Activated naive CD8-positive, alpha-beta T cell treated with anti-CD3 and anti-CD28 coated beads, Interleukin-2, amount 50 U/mL, for 24 hours (primary cell): ENCODE results near the gene TMEM266.
"Not testable (repeated sequence)": the region's sequence is repeated elsewhere in the genome, so short reads cannot be mapped to it uniquely, and the experiment has no call there.

ENCODE experiments used
- ATAC-seq: fragments of 150-1000 bp; cut with Tn5 transposase; one replicate; pipeline ENCODE4 v1.10.0; 2021
- DNase-seq: peaks from one replicate; pipeline ENCODE4 v3.0.0; 2021
- H3K27ac Mint-ChIP-seq: one replicate; pipeline ENCODE4 v1.8.0; 2021; ENCODE audit warnings: mild to moderate bottlenecking, mixed read lengths
- H3K27me3 Mint-ChIP-seq: one replicate; pipeline ENCODE4 v1.8.0; 2021; ENCODE audit warnings: mixed read lengths
- H3K36me3 Mint-ChIP-seq: one replicate; pipeline ENCODE4 v1.8.0; 2021; ENCODE audit warnings: low read depth, mixed read lengths
- H3K4me1 Mint-ChIP-seq: one replicate; pipeline ENCODE4 v1.8.0; 2021; ENCODE audit warnings: mixed read lengths
- H3K4me3 Mint-ChIP-seq: one replicate; pipeline ENCODE4 v1.8.0; 2021; ENCODE audit warnings: mild to moderate bottlenecking, moderate library complexity, mixed read lengths
- H3K9me3 Mint-ChIP-seq: one replicate; pipeline ENCODE4 v1.8.0; 2021; ENCODE audit warnings: mixed read lengths

Gene TMEM266

DNA sequence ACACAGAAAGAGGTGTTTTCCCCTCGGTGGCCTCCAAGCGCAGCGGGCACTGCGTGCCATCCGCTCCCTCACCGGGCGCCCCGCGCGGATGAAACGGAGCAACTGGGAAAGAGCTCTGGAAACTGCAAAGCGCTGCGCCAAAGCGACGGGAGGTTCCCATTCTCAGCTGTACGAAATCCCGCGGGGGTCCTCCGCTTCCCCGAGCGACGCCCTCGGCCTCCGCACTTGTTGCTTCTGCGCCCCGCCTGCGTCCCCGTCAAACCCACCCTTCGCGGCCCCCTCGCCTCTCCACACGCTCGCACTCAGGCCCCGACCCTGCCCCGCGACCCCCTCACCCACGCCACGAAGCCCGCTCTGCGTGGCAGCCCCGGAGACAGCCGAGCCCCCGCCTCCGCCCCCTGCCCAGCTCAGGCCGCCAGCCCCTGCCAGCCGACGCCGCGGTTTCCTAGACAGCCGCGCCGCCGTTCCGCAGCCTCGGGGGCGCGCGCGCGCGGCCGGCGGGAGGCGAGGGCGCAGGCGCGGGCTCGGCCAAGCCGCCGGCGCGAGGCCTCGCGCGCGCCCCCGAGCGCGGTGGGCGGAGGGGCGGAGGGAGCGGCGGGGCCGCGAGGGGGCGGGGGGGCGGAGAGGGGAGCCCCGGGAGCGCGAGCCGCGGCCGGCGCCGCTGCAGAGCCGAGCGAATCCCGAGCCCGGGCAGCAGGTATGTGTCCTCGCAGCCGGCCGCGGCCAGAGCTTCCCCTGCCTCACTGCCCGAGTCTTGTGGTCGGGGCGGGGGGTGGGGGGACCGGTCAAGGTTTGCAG, at the start of gene TMEM266:
TMEM266 (plus strand) TSS at position 666 of the 798 bp plus-strand sequence. CDS start 74,279 bp downstream, outside the sequence.
- no peaks in the 10 kb centered on the region for H3K36me3 Mint-ChIP-seq
- H3K4me1 Mint-ChIP-seq, result peaks cover 48% of the 10 kb centered on the region
- peak within 1 kb of the TSS; percentile 75 for H3K4me3 Mint-ChIP-seq
- H3K27me3 Mint-ChIP-seq, result peaks cover 57% of the 10 kb centered on the region
- DNase-seq (peak; percentile 39), ATAC-seq (no peak)
- no peaks in the 10 kb centered on the region for H3K9me3 Mint-ChIP-seq
- H3K27ac Mint-ChIP-seq, result peak within 1 kb of the TSS; percentile 17

DNA sequence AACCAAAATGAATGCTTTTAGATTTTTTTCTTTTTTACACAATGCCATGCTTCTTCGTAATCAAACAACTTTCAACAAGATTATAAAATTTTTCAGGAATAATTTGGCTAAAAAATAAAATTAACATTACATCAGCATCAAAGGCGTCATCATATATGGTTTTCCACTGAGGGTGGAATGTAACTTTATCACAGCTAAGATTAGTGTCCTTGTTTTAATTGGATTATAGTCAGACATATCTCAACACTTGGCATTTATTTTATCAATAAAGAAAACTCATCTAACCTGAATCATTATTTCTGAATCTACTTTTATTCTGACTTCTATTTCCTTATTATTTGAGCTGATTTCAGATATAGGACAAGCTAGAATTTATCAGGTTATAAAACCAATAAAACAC, 49.2 kb upstream of the TMEM266 start:
- Mint-ChIP-seq H3K27ac (no peak overlapping the region), H3K9me3 (no peaks in the 10 kb centered on the region), H3K36me3 (no peaks in the 10 kb centered on the region), H3K27me3 (peaks cover 35% of the 10 kb centered on the region), H3K4me1 (peaks cover 2% of the 10 kb centered on the region), H3K4me3 (no peak overlapping the region)
- DNase-seq (no peak), ATAC-seq (no peak)

- ATAC-seq (no peak), DNase-seq (no peak)
- Mint-ChIP-seq H3K27ac (no peak within 1 kb of the TSS), H3K4me3 (no peak within 1 kb of the TSS), H3K36me3 (peaks cover 2% of the 10 kb centered on the region), H3K27me3 (peaks cover 44% of the 10 kb centered on the region), H3K4me1 (peaks cover 2% of the 10 kb centered on the region), H3K9me3 (peaks cover 9% of the 10 kb centered on the region)
Observed at GRCh38 chr15:76011627-76012551, 47.9 kb upstream of the TMEM266 start, which contains the start of gene NRG4. TSS of gene NRG4 (minus strand) at chr15:76012424. CDS start at chr15:76011230, 1,194 bp downstream.

DNA sequence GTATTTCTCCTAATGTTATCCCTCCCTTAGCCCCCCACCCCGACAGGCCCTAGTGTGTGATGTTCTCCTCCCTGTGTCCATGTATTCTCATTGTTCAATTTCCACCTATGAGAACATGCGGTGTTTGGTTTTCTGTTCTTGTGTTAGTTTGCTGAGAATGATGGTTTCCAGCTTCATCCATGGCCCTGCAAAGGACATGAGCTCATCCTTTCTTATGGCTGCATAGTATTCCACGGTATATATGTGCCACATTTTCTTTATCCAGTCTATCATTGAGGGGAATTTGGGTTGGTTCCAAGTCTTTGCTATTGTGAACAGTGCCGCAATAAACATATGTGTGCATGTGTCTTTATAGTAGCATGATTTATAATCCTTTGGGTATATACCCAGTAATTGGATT, 46.3 kb upstream of the TMEM266 start:
- not testable (repeated sequence) for ATAC-seq, DNase-seq, H3K27ac Mint-ChIP-seq, H3K4me1 Mint-ChIP-seq, H3K4me3 Mint-ChIP-seq, H3K36me3 Mint-ChIP-seq
- peaks cover 47% of the 10 kb centered on the region for H3K27me3 Mint-ChIP-seq
- H3K9me3 Mint-ChIP-seq, result peaks cover 18% of the 10 kb centered on the region

GRCh38 chr15:76024021-76024768, 35.6 kb upstream of the TMEM266 start:
- DNase-seq (no peak), ATAC-seq (no peak)
- H3K9me3 Mint-ChIP-seq, result peaks cover 16% of the 10 kb centered on the region
- H3K4me3 Mint-ChIP-seq, result no peak overlapping the region
- H3K36me3 Mint-ChIP-seq, result peaks cover 6% of the 10 kb centered on the region
- no peaks in the 10 kb centered on the region for H3K4me1 Mint-ChIP-seq
- peaks cover 12% of the 10 kb centered on the region for H3K27me3 Mint-ChIP-seq
- no peak overlapping the region for H3K27ac Mint-ChIP-seq

DNA sequence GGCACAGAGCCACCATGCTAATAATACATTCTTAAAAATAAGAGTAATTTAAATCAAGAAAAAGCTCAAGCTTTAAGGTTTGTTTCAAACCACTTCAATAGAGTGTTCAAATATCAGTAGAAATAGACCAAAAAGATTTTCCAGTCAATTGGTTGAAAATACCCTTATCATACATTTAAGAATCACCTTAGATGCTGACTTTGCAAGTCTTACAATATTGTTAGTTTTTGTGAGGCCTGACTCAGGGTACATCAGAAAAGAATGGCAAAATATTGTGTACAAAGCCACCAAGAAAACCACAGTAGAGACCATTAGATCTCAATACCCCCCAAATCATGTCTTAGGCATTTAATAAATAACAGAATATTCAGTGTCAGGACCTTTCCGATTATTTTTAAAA, 27.7 kb upstream of the TMEM266 start:
- no peak for ATAC-seq
- H3K27ac Mint-ChIP-seq, result no peak overlapping the region
- no peaks in the 10 kb centered on the region for H3K4me1 Mint-ChIP-seq
- H3K27me3 Mint-ChIP-seq, result peaks cover 5% of the 10 kb centered on the region
- DNase-seq, result no peak
- H3K36me3 Mint-ChIP-seq, result no peaks in the 10 kb centered on the region
- no peaks in the 10 kb centered on the region for H3K9me3 Mint-ChIP-seq
- H3K4me3 Mint-ChIP-seq, result no peak overlapping the region

GRCh38 chr15:76033438-76033837, 26.3 kb upstream of the TMEM266 start:
- no peak overlapping the region for H3K27ac Mint-ChIP-seq
- DNase-seq, result no peak
- no peaks in the 10 kb centered on the region for H3K36me3 Mint-ChIP-seq
- ATAC-seq, result no peak
- H3K9me3 Mint-ChIP-seq, result no peaks in the 10 kb centered on the region
- no peaks in the 10 kb centered on the region for H3K4me1 Mint-ChIP-seq
- no peaks in the 10 kb centered on the region for H3K27me3 Mint-ChIP-seq
- H3K4me3 Mint-ChIP-seq, result no peak overlapping the region

DNA sequence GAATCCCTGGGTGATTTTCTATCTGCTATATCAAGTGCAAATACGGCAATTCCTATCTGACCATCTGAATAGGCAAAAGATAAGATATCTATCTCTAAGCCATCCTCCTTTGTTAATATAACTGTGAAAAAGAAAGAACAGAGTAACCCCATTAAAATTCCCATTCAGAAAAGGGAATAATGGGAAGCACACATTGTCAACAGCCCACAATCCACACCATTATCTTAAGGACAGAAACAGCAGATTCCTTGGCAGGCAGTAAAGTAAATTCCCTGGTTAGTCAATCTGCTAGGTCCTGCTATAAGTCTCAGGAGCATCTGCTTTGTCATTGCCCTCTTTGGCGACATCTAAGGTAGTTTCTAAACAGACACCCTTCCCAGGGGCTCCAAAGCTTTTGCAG, 25.7 kb upstream of the TMEM266 start:
- Mint-ChIP-seq H3K36me3 (no peaks in the 10 kb centered on the region), H3K4me3 (no peak overlapping the region), H3K9me3 (no peaks in the 10 kb centered on the region), H3K27me3 (peaks cover 5% of the 10 kb centered on the region), H3K27ac (no peak overlapping the region), H3K4me1 (no peaks in the 10 kb centered on the region)
- DNase-seq, result no peak
- ATAC-seq, result no peak

DNA sequence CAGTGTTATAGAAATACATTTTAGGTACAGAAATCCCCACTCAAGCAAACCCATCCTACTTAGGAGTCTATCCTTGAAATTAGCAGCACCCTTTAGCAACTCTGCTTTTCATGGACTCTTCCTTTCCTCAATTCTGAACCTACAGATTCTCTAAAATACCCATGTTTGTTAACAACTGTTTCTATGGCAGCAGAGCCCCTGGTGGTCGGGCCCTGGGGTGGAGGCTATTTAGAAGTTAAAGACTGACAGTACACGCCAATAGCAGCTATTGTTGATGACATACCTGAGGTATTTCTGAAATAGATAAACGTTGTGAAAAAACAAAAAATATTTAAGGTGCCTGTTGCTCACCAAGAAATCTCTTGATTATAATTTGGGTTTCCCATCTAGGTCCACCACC, 24.2 kb upstream of the TMEM266 start:
- peaks cover 16% of the 10 kb centered on the region for H3K27me3 Mint-ChIP-seq

DNA sequence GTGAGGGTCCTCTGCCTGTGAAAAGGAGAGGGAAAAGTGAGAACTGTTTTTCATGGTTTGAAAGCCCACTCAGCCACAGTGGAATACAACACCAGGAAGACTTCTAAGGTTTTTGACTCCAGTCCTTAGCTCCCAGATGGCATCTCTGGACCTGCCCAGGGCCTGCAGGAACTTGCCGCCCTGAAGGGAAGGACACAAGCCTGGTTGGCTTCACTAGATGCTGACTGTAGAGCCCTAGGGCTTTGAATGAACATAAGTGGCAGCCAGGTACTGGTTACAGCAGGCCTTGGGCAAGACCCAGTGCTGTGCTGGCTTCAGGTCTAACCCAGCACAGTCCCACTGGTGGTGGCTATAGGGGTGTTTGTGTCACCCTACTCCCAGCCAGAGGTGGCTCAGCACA, 21.3 kb upstream of the TMEM266 start:
- no peak for ATAC-seq
- Mint-ChIP-seq H3K36me3 (no peaks in the 10 kb centered on the region), H3K27me3 (peaks cover 22% of the 10 kb centered on the region)

More for the DNA sequence above, 24.2 kb upstream of the TMEM266 start:
- DNase-seq (no peak), ATAC-seq (no peak)
- no peak overlapping the region for H3K4me3 Mint-ChIP-seq
- H3K36me3 Mint-ChIP-seq, result no peaks in the 10 kb centered on the region
- H3K4me1 Mint-ChIP-seq, result no peaks in the 10 kb centered on the region
- H3K27ac Mint-ChIP-seq, result no peak overlapping the region
- peaks cover 7% of the 10 kb centered on the region for H3K9me3 Mint-ChIP-seq

GRCh38 chr15:76054201-76054600, 5.6 kb upstream of the TMEM266 start:
- not testable (repeated sequence) for H3K9me3 Mint-ChIP-seq, H3K36me3 Mint-ChIP-seq, H3K4me3 Mint-ChIP-seq, ATAC-seq, H3K27ac Mint-ChIP-seq, DNase-seq
- peaks cover 25% of the 10 kb centered on the region for H3K4me1 Mint-ChIP-seq
- H3K27me3 Mint-ChIP-seq, result peaks cover 36% of the 10 kb centered on the region

More for the DNA sequence above, 21.3 kb upstream of the TMEM266 start:
- Mint-ChIP-seq H3K4me1 (no peaks in the 10 kb centered on the region), H3K27ac (no peak overlapping the region), H3K9me3 (peaks cover 23% of the 10 kb centered on the region), H3K4me3 (no peak overlapping the region)
- no peak for DNase-seq

DNA sequence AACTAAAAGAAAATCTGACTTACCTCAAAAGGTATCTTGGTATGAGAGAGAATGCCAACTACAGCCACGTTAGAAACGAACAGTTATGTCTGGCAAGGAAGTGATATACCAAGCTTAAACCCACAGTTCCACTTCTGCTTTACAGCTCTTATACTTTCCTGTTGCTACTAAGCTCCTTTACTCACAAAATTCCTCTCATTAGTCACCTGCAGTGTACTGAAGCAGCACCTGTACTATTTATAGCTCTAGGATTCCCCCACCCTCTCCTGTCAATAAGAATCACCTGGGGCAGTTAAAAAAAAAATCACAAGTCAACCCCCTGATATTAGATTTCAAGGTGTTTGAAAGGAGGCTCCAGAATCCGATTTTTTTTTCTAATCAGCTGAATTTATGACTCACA, 2.9 kb upstream of the TMEM266 start:
- Mint-ChIP-seq H3K9me3 (no peaks in the 10 kb centered on the region), H3K27me3 (peaks cover 47% of the 10 kb centered on the region), H3K27ac (peak overlapping the region; percentile 27), H3K4me3 (no peak overlapping the region), H3K4me1 (peaks cover 43% of the 10 kb centered on the region), H3K36me3 (no peaks in the 10 kb centered on the region)
- ATAC-seq (peak; percentile 17), DNase-seq (no peak)

DNA sequence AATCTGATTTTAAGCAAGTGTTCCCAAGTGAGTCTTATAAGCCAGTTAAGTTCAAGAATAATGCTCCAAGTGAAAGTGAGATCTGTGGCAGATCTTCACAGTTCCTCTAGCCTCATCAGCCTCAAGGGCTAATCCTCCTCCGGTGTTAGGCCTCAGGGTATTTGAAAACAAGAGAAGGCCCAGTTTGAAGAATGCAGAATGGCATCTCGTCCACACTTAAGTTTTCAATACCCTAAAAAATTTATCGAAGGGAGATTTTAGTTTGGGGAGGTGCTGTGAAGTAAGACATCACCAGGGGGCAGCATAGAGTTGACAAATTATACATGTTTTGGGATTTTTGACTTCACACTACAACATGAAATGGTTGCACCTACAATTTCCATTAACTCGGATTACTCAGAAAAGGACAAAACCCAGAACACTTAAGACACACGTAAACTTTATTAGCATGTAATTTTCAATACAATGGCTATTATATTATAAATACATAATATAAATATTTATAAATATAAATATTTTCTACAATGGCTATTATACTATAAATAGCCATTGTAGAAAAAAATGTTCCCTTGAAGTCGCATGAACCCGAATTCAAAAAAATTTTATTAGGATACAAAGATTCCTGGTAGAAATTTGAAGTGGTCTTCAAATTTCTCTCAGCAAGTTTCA, 2.3 kb upstream of the TMEM266 start:
- H3K27me3 Mint-ChIP-seq, result peaks cover 51% of the 10 kb centered on the region
- H3K27ac Mint-ChIP-seq, result peak overlapping the region; percentile 27
- no peak for ATAC-seq
- no peaks in the 10 kb centered on the region for H3K9me3 Mint-ChIP-seq
- no peaks in the 10 kb centered on the region for H3K36me3 Mint-ChIP-seq
- peaks cover 47% of the 10 kb centered on the region for H3K4me1 Mint-ChIP-seq
- DNase-seq, result peak; percentile 59
- no peak overlapping the region for H3K4me3 Mint-ChIP-seq
